H1 (cell line): ENCODE results near the gene PAF1. TPM values are rescaled to one million over a fixed set of nuclear protein-coding genes. Genes with fewer than 3 reads are reported as not detected.

Source experiments
- CTCF ChIA-PET: fragments of 300-600 bp; sonication (Branson Sonifier 250); formaldehyde crosslinking; loops from one replicate; lab custom pipeline; 2021; ENCODE audit not compliant: partially characterized antibody; lab: Charles Lee
- POLR2A ChIA-PET: fragments of 300-600 bp; sonication (Branson Sonifier 250); formaldehyde crosslinking; loops from one replicate; lab custom pipeline; 2021; ENCODE audit warnings: inconsistent platforms; ENCODE audit not compliant: partially characterized antibody; lab: Charles Lee
- DNase-seq, 2 experiments: peaks; one replicate each; pipeline versions ENCODE4 v3.0.0 to v3.0.0-alpha.2; 2010 to 2022; ENCODE audit warnings: low spot score in 2 of 2, low read depth in 1 of 2, mixed read lengths in 1 of 2
- FAIRE-seq: peaks from 2 replicates; lab custom pipeline; 2011; peaks lifted over from hg19 to GRCh38; lab: Jason Lieb, UNC
- H2AFZ ChIP-seq: 2 replicates; pipeline ENCODE4 v1.8.1; 2012; ENCODE audit warnings: low read length, inconsistent platforms
- H2AK5ac ChIP-seq: 2 replicates; pipeline ENCODE4 v1.6.1; 2013; ENCODE audit warnings: low read depth, low read length
- H2BK120ac ChIP-seq: replicated peaks from 2 replicates; pipeline ENCODE3; 2013; ENCODE audit warnings: low read depth, low read length, inconsistent platforms
- H2BK12ac ChIP-seq: 2 replicates; pipeline ENCODE4 v1.6.1; 2013; ENCODE audit warnings: low read depth, low read length
- H2BK15ac ChIP-seq: 2 replicates; pipeline ENCODE4 v1.6.1; 2013; ENCODE audit warnings: low read length
- H2BK20ac ChIP-seq: 2 replicates; pipeline ENCODE4 v1.6.1; 2013; ENCODE audit warnings: low read length
- H2BK5ac ChIP-seq: 2 replicates; pipeline ENCODE4 v1.6.1; 2013; ENCODE audit warnings: low read depth, low read length
- H3K14ac ChIP-seq: 2 replicates; pipeline ENCODE4 v1.6.1; 2013; ENCODE audit warnings: inconsistent platforms; ENCODE audit not compliant: insufficient read length
- H3K18ac ChIP-seq: 2 replicates; pipeline ENCODE4 v1.6.1; 2013; ENCODE audit warnings: low read length; ENCODE audit errors: extremely low read depth
- H3K23ac ChIP-seq: 2 replicates; pipeline ENCODE4 v1.6.1; 2013; ENCODE audit warnings: inconsistent platforms; ENCODE audit not compliant: insufficient read length
- H3K23me2 ChIP-seq: 2 replicates; pipeline ENCODE4 v1.6.1; 2013; ENCODE audit warnings: low read depth, low read length
- H3K27ac ChIP-seq: 2 replicates; pipeline ENCODE4 v1.6.1; 2011; ENCODE audit warnings: low read depth, low read length, inconsistent platforms
- H3K27me3 ChIP-seq, 4 experiments: replicated peaks in 1 of 4; 1 replicate in 1 of 4; 2 replicates in 3 of 4; pipeline versions ENCODE4 v1.6.1 to v1.8.1; 2011 to 2013; ENCODE audit warnings: low read length in 3 of 4, mild to moderate bottlenecking in 3 of 4, inconsistent platforms in 2 of 4, mixed read lengths in 2 of 4, moderate library complexity in 1 of 4; ENCODE audit not compliant: control insufficient read depth in 3 of 4, insufficient read depth in 3 of 4; ENCODE audit errors: extremely low read depth in 1 of 4
- H3K36me3 ChIP-seq, 4 experiments: 2 replicates each; pipeline versions ENCODE4 v1.6.1 to v1.8.1; 2011 to 2013; ENCODE audit warnings: mild to moderate bottlenecking in 4 of 4, low read length in 3 of 4, moderate library complexity in 2 of 4, control low read depth in 1 of 4, inconsistent platforms in 1 of 4; ENCODE audit not compliant: insufficient read depth in 4 of 4, control insufficient read depth in 2 of 4
- H3K4ac ChIP-seq: replicated peaks from 2 replicates; pipeline ENCODE3; 2013; ENCODE audit warnings: low read length, low read depth, mixed read lengths, inconsistent platforms; ENCODE audit not compliant: insufficient read length
- H3K4me1 ChIP-seq, 4 experiments: replicated peaks in 1 of 4; 1 replicate in 1 of 4; 2 replicates in 3 of 4; pipeline versions ENCODE4 v1.6.1 to v1.8.1; 2011 to 2013; ENCODE audit warnings: low read length in 3 of 4, inconsistent platforms in 2 of 4, mixed read lengths in 1 of 4; ENCODE audit not compliant: insufficient read depth in 4 of 4, control insufficient read depth in 3 of 4
- H3K4me2 ChIP-seq, 2 experiments: 2 replicates each; pipeline versions ENCODE4 v1.6.1 to v1.8.1; 2011 to 2013; ENCODE audit warnings: low read depth in 2 of 2, low read length in 2 of 2, control low read depth in 1 of 2, inconsistent platforms in 1 of 2, mild to moderate bottlenecking in 1 of 2; ENCODE audit not compliant: insufficient read depth in 1 of 2
- H3K4me3 ChIP-seq, 4 experiments: fragments of 200-600, 300-600 bp in 1 of 4; sonication (generic), shearing (Covaris generic), sonication (Bioruptor Twin) in 1 of 4; 2 replicates each; pipeline versions ENCODE4 v1.5.1 to v1.8.1; 2011 to 2016; ENCODE audit warnings: low read length in 4 of 4, low read depth in 3 of 4, control low read depth in 2 of 4, inconsistent platforms in 2 of 4, mild to moderate bottlenecking in 2 of 4, mixed read lengths in 1 of 4, moderate library complexity in 1 of 4; ENCODE audit not compliant: insufficient read depth in 2 of 4; ENCODE audit errors: extremely low read depth in 1 of 4
- H3K56ac ChIP-seq: replicated peaks from 2 replicates; pipeline ENCODE3; 2013; ENCODE audit warnings: low read depth, mild to moderate bottlenecking, mixed read lengths, low read length, inconsistent platforms; ENCODE audit not compliant: insufficient read length
- H3K79me1 ChIP-seq: 2 replicates; pipeline ENCODE4 v1.6.1; 2013; ENCODE audit warnings: low read depth, low read length, control low read depth
- H3K79me2 ChIP-seq, 2 experiments: 2 replicates each; pipeline versions ENCODE4 v1.6.1 to v1.8.1; 2012 to 2013; ENCODE audit warnings: low read length in 2 of 2, mild to moderate bottlenecking in 2 of 2, inconsistent platforms in 1 of 2; ENCODE audit not compliant: insufficient read depth in 2 of 2, control insufficient read depth in 1 of 2
- H3K9ac ChIP-seq, 4 experiments: replicated peaks in 1 of 4; 1 replicate in 1 of 4; 2 replicates in 3 of 4; pipeline versions ENCODE4 v1.6.1 to v1.8.1; 2011 to 2013; ENCODE audit warnings: low read depth in 3 of 4, low read length in 3 of 4, control low read depth in 2 of 4, mild to moderate bottlenecking in 2 of 4, moderate library complexity in 2 of 4, inconsistent platforms in 1 of 4; ENCODE audit errors: extremely low read depth in 1 of 4
- H3K9me3 ChIP-seq, 2 experiments: 2 replicates each; pipeline versions ENCODE4 v1.6.1 to v1.8.1; 2012 to 2013; ENCODE audit warnings: mild to moderate bottlenecking in 2 of 2, moderate library complexity in 2 of 2, control low read depth in 1 of 2, inconsistent platforms in 1 of 2, low read depth in 1 of 2, low read length in 1 of 2, mixed read lengths in 1 of 2; ENCODE audit not compliant: insufficient read depth in 2 of 2
- H4K20me1 ChIP-seq, 2 experiments: replicated peaks in 1 of 2; 2 replicates each; pipeline versions ENCODE3 to v1.8.1; 2011 to 2013; ENCODE audit warnings: inconsistent platforms in 2 of 2, low read length in 2 of 2, mild to moderate bottlenecking in 1 of 2; ENCODE audit not compliant: insufficient read depth in 2 of 2, control insufficient read depth in 1 of 2
- H4K5ac ChIP-seq: 2 replicates; pipeline ENCODE4 v1.6.1; 2013; ENCODE audit warnings: low read length, low read depth, mixed read lengths, inconsistent platforms; ENCODE audit not compliant: insufficient read length
- H4K8ac ChIP-seq: 2 replicates; pipeline ENCODE4 v1.8.0; 2013; ENCODE audit warnings: mild to moderate bottlenecking, moderate library complexity, low read length, inconsistent platforms; ENCODE audit not compliant: insufficient read depth; ENCODE audit errors: extremely low read depth
- H4K91ac ChIP-seq: replicated peaks from 2 replicates; pipeline ENCODE3; 2013; ENCODE audit warnings: low read length, mixed read lengths, inconsistent platforms; ENCODE audit not compliant: insufficient read length
- JUND ChIP-seq: IDR thresholded peaks from 2 replicates; pipeline ENCODE4 v1.6.1; 2011; ENCODE audit warnings: mild to moderate bottlenecking, improper control_type of control experiment, low read length
- WGBS, 2 experiments: shearing (Covaris generic) in 1 of 2; methylation state at CpG; one replicate each; pipeline versions ENCODE4 v1.1.6 to v1.1.7; 2013 to 2015; ENCODE audit warnings: low lambda C conversion rate in 2 of 2, mixed read lengths in 2 of 2, inconsistent platforms in 1 of 2, low coverage in 1 of 2, missing lambda C conversion rate in 1 of 2; ENCODE audit not compliant: insufficient replicate concordance in 2 of 2, insufficient coverage in 1 of 2, insufficient read length in 1 of 2; ENCODE audit errors: extremely low coverage in 1 of 2, missing lambda C conversion rate in 1 of 2; 5-methylcytosine and 5-hydroxymethylcytosine counted together
- polyA plus RNA-seq, 7 experiments: library from polyadenylated mRNA; depleted of rRNA in 3 of 7; stranded (reverse) in 5 of 7; unstranded in 2 of 7; fragments of >200 nt in 5 of 7; fragments of 200-250 nt in 2 of 7; gene quantifications; 1 replicate in 5 of 7; 2 replicates in 1 of 7; 4 replicates in 1 of 7; pipeline versions ENCODE4 v1.2.1 to v1.2.3, GENCODE V29; 2011 to 2013; ENCODE audit warnings: missing spikeins in 2 of 7, mixed read lengths in 2 of 7
- total RNA-seq: library from RNA; stranded (reverse); fragmentation: NEBNext Ultra II Directional; extraction: Animal tissue kit (Norgen Biotek cat#: 25700); gene quantifications from 2 replicates; pipeline ENCODE4 v1.2.1, GENCODE V29; 2021
- TF ChIP-seq, protein P1 (sequence below): IDR thresholded peaks from 2 replicates; pipeline ENCODE4 v1.6.1; 2011; ENCODE audit warnings: low read depth, mild to moderate bottlenecking, low read length; ENCODE audit not compliant: insufficient read depth

The PAF1 gene
- total and polyA plus RNA-seq, 2 of the 8 experiments (the other 6 are each of a cell fraction or from before 2014, with no cell fraction given): 31.4 to 58.6 TPM

DNA sequence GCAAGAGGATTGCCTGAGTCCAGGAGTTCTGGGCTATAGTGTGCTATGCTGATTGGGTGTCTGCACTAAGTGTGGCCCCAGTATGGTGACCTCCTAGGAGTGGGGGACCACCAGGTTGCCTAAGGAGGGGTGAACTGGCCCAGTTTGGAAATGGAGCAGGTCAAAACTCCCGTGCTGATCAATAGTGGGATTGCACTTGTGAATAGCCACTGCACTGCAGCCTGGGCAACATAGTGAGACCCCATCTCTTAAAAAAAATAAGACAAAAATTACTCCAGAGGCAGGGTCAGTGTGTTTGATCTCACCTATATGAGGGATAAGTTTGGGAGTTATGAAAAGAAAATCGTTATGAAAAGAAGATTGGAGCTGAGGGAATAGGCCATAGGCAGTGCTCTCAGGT is 21.7 kb downstream of the PAF1 start:
- FAIRE-seq: no peak
- no peak overlapping the region for H4K8ac ChIP-seq
- TF ChIP-seq JUND: no peak
- TF ChIP-seq, protein P1, sequence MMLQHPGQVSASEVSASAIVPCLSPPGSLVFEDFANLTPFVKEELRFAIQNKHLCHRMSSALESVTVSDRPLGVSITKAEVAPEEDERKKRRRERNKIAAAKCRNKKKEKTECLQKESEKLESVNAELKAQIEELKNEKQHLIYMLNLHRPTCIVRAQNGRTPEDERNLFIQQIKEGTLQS: no peak
- TF ChIP-seq, all 59 proteins: peak for 0
- ChIA-PET CTCF (interaction anchor here (0.7 to 2.0 kb wide), 5 partner anchors 14 to 183 kb away, joined by 3 to 10 read pairs (median 3); partner anchors contain the start of gene PLEKHG2), POLR2A (interaction anchor here (0.6 to 2.2 kb wide), 8 partner anchors 10 to 220 kb away, joined by 3 to 9 read pairs (median 4); no protein-coding TSS in a partner anchor)
- no peak overlapping the region for H3K27ac ChIP-seq
- no peak overlapping the region for H3K4me3 ChIP-seq
- H4K20me1 ChIP-seq: peaks cover 7 to 14% of the 10 kb centered on the region in 2 experiments
- H2AFZ ChIP-seq: no peak overlapping the region
- no peak overlapping the region for H3K56ac ChIP-seq
- H3K36me3 ChIP-seq: peaks cover 9 to 45% (median 31%) of the 10 kb centered on the region in 4 experiments
- no peak overlapping the region for H3K9ac ChIP-seq
- no peak overlapping the region for H4K91ac ChIP-seq
- 90 to 100% methylated on average over 1 to 2 of the region's 2 CpGs for WGBS, 2 experiments
- H2BK20ac ChIP-seq: no peak overlapping the region
- H3K14ac ChIP-seq: no peak overlapping the region
- H3K23me2 ChIP-seq: no peaks in the 10 kb centered on the region
- no peaks in the 10 kb centered on the region for H3K27me3 ChIP-seq
- H3K4me1 ChIP-seq: no peaks in the 10 kb centered on the region
- no peak overlapping the region for H3K4me2 ChIP-seq
- no peaks in the 10 kb centered on the region for H3K9me3 ChIP-seq
- H3K18ac ChIP-seq: no peak overlapping the region
- H2BK15ac ChIP-seq: no peak overlapping the region
- H2BK120ac ChIP-seq: no peak overlapping the region
- no peak overlapping the region for H3K23ac ChIP-seq
- DNase-seq: no peak
- no peak overlapping the region for H3K4ac ChIP-seq
- peaks cover 2% of the 10 kb centered on the region; the same call in 1 of the 2 replicates for H3K79me1 ChIP-seq
- H3K79me2 ChIP-seq: no peaks in the 10 kb centered on the region
- H2AK5ac ChIP-seq: no peak overlapping the region
- no peak overlapping the region for H2BK5ac ChIP-seq
- H2BK12ac ChIP-seq: no peak overlapping the region
- H4K5ac ChIP-seq: no peak overlapping the region
